ENCODE measurements around the gene PIGQ. TPM values are rescaled to one million over a fixed set of nuclear protein-coding genes. Genes with fewer than 3 reads are reported as not detected.

The PIGQ gene
- total and polyA plus RNA-seq, 2 of the 13 experiments (the other 11 are each of a cell fraction or from before 2014, with no cell fraction given): 7.7 to 19.7 TPM

DNA sequence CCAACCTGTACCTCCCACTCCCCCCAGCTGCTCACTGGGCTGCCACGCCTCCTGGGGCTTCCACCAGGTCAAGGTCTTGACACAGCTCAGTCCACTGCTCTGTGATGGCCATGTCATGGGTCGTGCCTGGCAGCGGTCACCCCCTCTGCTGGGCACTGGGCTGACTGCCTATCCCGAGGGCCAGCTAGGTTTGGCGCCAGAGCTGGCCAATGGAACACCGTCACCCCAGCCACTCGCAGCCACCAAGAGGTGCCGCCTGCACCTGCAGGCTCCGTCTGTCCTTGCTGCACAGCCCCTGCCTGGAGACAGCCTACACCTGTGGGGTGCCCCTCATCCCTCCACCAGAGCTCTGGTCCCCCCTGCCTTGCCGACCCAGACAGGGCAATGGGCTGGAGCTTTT, 15.6 kb downstream of the PIGQ start (continued):
- no peak for TF ChIP-seq GABPA (IDR thresholded peaks at IDR 0.05; ENCODE audit: low read depth, low read length)
- no peak for TF ChIP-seq GABPA (CRISPR knock-in tag; IDR thresholded peaks at IDR 0.05; ENCODE audit: low read depth)
- TF ChIP-seq HMG20A (CRISPR knock-in tag; IDR thresholded peaks at IDR 0.05; ENCODE audit: borderline replicate concordance): no peak
- no peak for TF ChIP-seq PAWR (CRISPR knock-in tag; IDR thresholded peaks at IDR 0.05; ENCODE audit: borderline replicate concordance)
- no peak for TF ChIP-seq ZNF773 (CRISPR knock-in tag; IDR thresholded peaks at IDR 0.05; ENCODE audit: borderline replicate concordance)
- TF ChIP-seq, protein P1, sequence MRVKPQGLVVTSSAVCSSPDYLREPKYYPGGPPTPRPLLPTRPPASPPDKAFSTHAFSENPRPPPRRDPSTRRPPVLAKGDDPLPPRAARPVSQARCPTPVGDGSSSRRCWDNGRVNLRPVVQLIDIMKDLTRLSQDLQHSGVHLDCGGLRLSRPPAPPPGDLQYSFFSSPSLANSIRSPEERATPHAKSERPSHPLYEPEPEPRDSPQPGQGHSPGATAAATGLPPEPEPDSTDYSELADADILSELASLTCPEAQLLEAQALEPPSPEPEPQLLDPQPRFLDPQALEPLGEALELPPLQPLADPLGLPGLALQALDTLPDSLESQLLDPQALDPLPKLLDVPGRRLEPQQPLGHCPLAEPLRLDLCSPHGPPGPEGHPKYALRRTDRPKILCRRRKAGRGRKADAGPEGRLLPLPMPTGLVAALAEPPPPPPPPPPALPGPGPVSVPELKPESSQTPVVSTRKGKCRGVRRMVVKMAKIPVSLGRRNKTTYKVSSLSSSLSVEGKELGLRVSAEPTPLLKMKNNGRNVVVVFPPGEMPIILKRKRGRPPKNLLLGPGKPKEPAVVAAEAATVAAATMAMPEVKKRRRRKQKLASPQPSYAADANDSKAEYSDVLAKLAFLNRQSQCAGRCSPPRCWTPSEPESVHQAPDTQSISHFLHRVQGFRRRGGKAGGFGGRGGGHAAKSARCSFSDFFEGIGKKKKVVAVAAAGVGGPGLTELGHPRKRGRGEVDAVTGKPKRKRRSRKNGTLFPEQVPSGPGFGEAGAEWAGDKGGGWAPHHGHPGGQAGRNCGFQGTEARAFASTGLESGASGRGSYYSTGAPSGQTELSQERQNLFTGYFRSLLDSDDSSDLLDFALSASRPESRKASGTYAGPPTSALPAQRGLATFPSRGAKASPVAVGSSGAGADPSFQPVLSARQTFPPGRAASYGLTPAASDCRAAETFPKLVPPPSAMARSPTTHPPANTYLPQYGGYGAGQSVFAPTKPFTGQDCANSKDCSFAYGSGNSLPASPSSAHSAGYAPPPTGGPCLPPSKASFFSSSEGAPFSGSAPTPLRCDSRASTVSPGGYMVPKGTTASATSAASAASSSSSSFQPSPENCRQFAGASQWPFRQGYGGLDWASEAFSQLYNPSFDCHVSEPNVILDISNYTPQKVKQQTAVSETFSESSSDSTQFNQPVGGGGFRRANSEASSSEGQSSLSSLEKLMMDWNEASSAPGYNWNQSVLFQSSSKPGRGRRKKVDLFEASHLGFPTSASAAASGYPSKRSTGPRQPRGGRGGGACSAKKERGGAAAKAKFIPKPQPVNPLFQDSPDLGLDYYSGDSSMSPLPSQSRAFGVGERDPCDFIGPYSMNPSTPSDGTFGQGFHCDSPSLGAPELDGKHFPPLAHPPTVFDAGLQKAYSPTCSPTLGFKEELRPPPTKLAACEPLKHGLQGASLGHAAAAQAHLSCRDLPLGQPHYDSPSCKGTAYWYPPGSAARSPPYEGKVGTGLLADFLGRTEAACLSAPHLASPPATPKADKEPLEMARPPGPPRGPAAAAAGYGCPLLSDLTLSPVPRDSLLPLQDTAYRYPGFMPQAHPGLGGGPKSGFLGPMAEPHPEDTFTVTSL (CRISPR knock-in tag; IDR thresholded peaks at IDR 0.05; ENCODE audit: borderline replicate concordance): no peak
- TF ChIP-seq, protein P2, sequence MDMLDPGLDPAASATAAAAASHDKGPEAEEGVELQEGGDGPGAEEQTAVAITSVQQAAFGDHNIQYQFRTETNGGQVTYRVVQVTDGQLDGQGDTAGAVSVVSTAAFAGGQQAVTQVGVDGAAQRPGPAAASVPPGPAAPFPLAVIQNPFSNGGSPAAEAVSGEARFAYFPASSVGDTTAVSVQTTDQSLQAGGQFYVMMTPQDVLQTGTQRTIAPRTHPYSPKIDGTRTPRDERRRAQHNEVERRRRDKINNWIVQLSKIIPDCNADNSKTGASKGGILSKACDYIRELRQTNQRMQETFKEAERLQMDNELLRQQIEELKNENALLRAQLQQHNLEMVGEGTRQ (IDR thresholded peaks at IDR 0.05; ENCODE audit: low read depth, low read length): no peak
- TF ChIP-seq, protein P2 (CRISPR knock-in tag; IDR thresholded peaks at IDR 0.05; ENCODE audit: borderline replicate concordance): no peak
- no peak for TF ChIP-seq KDM5B (CRISPR knock-in tag; IDR thresholded peaks at IDR 0.05; ENCODE audit: borderline replicate concordance)
- no peak for TF ChIP-seq PRMT3 (CRISPR knock-in tag; IDR thresholded peaks at IDR 0.05; ENCODE audit: borderline replicate concordance, low read depth)
- no peak for TF ChIP-seq ZNF572 (CRISPR knock-in tag; IDR thresholded peaks at IDR 0.05)
- TF ChIP-seq, protein P3, sequence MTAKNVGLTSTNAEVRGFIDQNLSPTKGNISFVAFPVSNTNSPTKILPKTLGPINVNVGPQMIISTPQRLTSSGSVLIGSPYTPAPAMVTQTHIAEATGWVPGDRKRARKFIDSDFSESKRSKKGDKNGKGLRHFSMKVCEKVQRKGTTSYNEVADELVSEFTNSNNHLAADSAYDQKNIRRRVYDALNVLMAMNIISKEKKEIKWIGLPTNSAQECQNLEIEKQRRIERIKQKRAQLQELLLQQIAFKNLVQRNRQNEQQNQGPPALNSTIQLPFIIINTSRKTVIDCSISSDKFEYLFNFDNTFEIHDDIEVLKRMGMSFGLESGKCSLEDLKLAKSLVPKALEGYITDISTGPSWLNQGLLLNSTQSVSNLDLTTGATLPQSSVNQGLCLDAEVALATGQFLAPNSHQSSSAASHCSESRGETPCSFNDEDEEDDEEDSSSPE (CRISPR knock-in tag; IDR thresholded peaks at IDR 0.05): no peak
- TF ChIP-seq, protein P4, sequence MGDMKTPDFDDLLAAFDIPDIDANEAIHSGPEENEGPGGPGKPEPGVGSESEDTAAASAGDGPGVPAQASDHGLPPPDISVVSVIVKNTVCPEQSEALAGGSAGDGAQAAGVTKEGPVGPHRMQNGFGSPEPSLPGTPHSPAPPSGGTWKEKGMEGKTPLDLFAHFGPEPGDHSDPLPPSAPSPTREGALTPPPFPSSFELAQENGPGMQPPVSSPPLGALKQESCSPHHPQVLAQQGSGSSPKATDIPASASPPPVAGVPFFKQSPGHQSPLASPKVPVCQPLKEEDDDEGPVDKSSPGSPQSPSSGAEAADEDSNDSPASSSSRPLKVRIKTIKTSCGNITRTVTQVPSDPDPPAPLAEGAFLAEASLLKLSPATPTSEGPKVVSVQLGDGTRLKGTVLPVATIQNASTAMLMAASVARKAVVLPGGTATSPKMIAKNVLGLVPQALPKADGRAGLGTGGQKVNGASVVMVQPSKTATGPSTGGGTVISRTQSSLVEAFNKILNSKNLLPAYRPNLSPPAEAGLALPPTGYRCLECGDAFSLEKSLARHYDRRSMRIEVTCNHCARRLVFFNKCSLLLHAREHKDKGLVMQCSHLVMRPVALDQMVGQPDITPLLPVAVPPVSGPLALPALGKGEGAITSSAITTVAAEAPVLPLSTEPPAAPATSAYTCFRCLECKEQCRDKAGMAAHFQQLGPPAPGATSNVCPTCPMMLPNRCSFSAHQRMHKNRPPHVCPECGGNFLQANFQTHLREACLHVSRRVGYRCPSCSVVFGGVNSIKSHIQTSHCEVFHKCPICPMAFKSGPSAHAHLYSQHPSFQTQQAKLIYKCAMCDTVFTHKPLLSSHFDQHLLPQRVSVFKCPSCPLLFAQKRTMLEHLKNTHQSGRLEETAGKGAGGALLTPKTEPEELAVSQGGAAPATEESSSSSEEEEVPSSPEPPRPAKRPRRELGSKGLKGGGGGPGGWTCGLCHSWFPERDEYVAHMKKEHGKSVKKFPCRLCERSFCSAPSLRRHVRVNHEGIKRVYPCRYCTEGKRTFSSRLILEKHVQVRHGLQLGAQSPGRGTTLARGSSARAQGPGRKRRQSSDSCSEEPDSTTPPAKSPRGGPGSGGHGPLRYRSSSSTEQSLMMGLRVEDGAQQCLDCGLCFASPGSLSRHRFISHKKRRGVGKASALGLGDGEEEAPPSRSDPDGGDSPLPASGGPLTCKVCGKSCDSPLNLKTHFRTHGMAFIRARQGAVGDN (CRISPR knock-in tag; IDR thresholded peaks at IDR 0.05): peak; percentile 64
- TF ChIP-seq MAZ (IDR thresholded peaks at IDR 0.05; ENCODE audit: borderline replicate concordance, low read depth, low read length): no peak
- TF ChIP-seq MAZ (CRISPR knock-in tag; IDR thresholded peaks at IDR 0.05; ENCODE audit: low read depth): no peak
- TF ChIP-seq HNRNPL (IDR thresholded peaks at IDR 0.05; ENCODE audit: low read depth, low read length): peak; percentile 92
- TF ChIP-seq PCBP1 (IDR thresholded peaks at IDR 0.05; ENCODE audit: borderline replicate concordance, low read depth, low read length): no peak
- TF ChIP-seq DR1 (CRISPR knock-in tag; IDR thresholded peaks at IDR 0.05): no peak

Data from HepG2 (cell line).